ENCODE data around the gene DISC1.

DISC1 gene

DNA sequence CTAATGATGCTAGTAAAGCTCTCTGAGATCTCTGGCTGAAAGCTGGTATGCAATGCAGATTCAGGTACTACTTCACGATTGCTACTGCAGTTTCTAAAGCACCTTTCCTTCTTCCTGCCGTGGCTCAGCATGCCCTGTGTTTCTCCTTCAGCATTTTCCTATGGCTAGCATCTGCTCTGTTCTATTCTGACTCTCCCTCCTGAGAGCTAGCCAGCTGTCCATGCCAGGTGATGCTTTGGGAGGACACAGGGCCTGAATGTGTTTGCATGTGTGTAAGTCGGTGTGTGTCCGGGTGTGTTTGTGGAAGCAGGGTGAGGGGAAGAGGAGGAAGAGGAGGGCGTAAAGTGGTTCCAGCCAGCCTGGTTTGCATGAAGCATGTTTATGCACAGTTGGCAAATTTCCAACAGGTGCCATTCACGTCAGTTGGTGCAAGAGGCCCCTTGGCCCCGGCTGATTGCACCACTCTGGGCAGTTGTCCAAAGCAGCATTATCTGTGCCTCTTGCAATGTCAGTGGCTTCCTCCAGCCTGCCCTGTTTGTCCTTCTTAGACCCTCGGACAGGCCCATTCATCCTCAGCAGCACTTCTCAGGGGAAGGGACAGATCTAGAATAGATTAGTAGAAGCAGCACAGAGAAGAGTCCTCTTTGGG, 433.3 kb downstream of the DISC1 start:
- DNase-seq, result no peak

- DNase-seq, result no peak
Measured at GRCh38 chr1:232062967-232063366, 436.4 kb downstream of the DISC1 start.

- DNase-seq, result no peak
Measured at GRCh38 chr1:232066521-232066920, 439.9 kb downstream of the DISC1 start.

DNA sequence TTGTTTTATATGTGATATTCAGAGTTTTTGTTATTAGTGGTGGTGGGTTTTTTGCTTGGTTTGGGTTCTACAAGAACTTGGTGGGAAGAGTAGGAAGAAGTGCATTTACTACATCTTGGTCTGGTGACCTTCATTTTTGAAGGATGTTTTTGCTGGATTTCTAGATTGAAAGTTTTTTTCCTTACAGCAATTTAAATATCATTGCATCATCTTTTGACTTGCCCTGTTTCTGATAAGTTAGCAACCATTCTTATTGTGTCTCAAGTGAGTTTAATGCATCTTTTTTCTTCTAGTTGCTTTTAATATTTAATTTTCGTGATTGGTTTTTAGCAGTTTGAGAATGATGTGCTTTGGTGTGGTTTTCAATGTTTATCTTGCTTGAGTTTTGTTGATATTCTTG, 447.7 kb downstream of the DISC1 start:
- no peak for DNase-seq

DNA sequence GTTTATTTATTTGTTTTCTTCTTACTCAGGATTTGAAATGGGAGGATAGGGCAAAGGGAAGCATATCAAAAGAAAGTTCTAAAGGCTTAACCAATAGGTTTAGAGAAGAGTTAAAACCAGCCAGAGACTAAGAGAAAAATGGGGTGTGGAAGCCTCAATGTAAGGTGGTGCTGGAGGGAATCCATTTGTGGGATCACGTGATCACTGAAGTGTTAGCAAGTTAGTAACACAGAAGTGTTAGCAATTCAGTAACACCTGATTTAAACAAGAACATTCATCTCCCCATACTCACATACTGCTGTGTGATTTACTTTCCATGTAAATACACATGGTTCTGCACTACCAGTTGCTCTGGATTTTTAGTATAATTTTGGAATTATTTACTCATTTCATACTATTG, 451.2 kb downstream of the DISC1 start:
- no peak for DNase-seq

GRCh38 chr1:232084584-232085223, 458.1 kb downstream of the DISC1 start:
- no peak for DNase-seq

GRCh38 chr1:232090816-232091215, 464.2 kb downstream of the DISC1 start:
- DNase-seq, result peak; percentile 14

All from eye (tissue), 1 donor.